Thymus (tissue), 11 donors: Measurements from ENCODE around the gene UTS2B. TPM values are rescaled to one million over a fixed set of nuclear protein-coding genes. Genes with fewer than 3 reads are reported as not detected.

Experiments used
- DNase-seq, 9 donors: peaks; one replicate each; pipeline ENCODE4 v3.0.0-alpha.2; 2013; ENCODE audit warnings: low spot score in 9 of 9, low read depth in 6 of 9, missing footprints in 1 of 9
- H3K27ac ChIP-seq, 2 donors: one replicate each; pipeline ENCODE4 v1.5.1; 2013; ENCODE audit warnings: control low read depth in 1 of 2, low read depth in 1 of 2, low read length in 1 of 2, mild to moderate bottlenecking in 1 of 2, moderate library complexity in 1 of 2
- H3K27me3 ChIP-seq, 2 donors: one replicate each; pipeline ENCODE4 v1.5.1; 2013; ENCODE audit warnings: low read length in 1 of 2; ENCODE audit not compliant: control insufficient read depth in 2 of 2, insufficient read depth in 1 of 2
- H3K36me3 ChIP-seq, 2 donors: one replicate each; pipeline ENCODE4 v1.5.1; 2013; ENCODE audit warnings: low read length in 1 of 2, mild to moderate bottlenecking in 1 of 2, moderate library complexity in 1 of 2; ENCODE audit not compliant: control insufficient read depth in 2 of 2, insufficient read depth in 2 of 2
- H3K4me1 ChIP-seq, 2 donors: one replicate each; pipeline ENCODE4 v1.5.1; 2013; ENCODE audit warnings: low read length in 2 of 2; ENCODE audit not compliant: control insufficient read depth in 2 of 2, insufficient read depth in 2 of 2
- H3K4me3 ChIP-seq, 2 donors: one replicate each; pipeline ENCODE4 v1.5.1; 2013; ENCODE audit warnings: low read length in 2 of 2, control low read depth in 1 of 2, mild to moderate bottlenecking in 1 of 2
- H3K9me3 ChIP-seq, 2 donors: one replicate each; pipeline ENCODE4 v1.5.1; 2013; ENCODE audit warnings: low read length in 1 of 2, mild to moderate bottlenecking in 1 of 2; ENCODE audit not compliant: control insufficient read depth in 2 of 2, insufficient read depth in 1 of 2
- WGBS: extraction: QIAGEN DNeasy Blood & Tissue Kit; methylation state at CpG from one replicate; pipeline ENCODE4 v1.1.7; 2013; 5-methylcytosine and 5-hydroxymethylcytosine counted together
- polyA plus RNA-seq: library from polyadenylated mRNA; stranded (reverse); fragments of 200-250 nt; gene quantifications from one replicate; pipeline ENCODE4 v1.2.3, GENCODE V29; 2013
- total RNA-seq: library from RNA; stranded (reverse); fragments of 120-200 nt; gene quantifications from one replicate; pipeline ENCODE4 v1.2.4, GENCODE V29; 2013
- donor health status: healthy.

UTS2B gene
- total and polyA plus RNA-seq, 2 donors = 0.09 to 0.16 TPM

GRCh38 chr3:191343115-191343514, 12.8 kb upstream of the UTS2B start:
- no peak overlapping the region for H3K27ac ChIP-seq
- no peak overlapping the region for H3K4me3 ChIP-seq
- H3K9me3 ChIP-seq = no peaks in the 10 kb centered on the region
- no peaks in the 10 kb centered on the region for H3K36me3 ChIP-seq
- 96% methylated on average over 4 of the region's 4 CpGs for WGBS
- H3K27me3 ChIP-seq = no peaks in the 10 kb centered on the region
- H3K4me1 ChIP-seq = no peaks in the 10 kb centered on the region
- DNase-seq = no peak

- no peaks in the 10 kb centered on the region for H3K36me3 ChIP-seq
- H3K9me3 ChIP-seq = no peaks in the 10 kb centered on the region
- no peak overlapping the region for H3K4me3 ChIP-seq
- H3K27ac ChIP-seq = no peak overlapping the region
- no peak for DNase-seq
- no peaks in the 10 kb centered on the region for H3K27me3 ChIP-seq
- H3K4me1 ChIP-seq = no peaks in the 10 kb centered on the region
Measured at GRCh38 chr3:191342411-191342810, 12.1 kb upstream of the UTS2B start.

GRCh38 chr3:191342006-191342405, 11.7 kb upstream of the UTS2B start:
- Histone ChIP-seq H3K4me1 (no peaks in the 10 kb centered on the region), H3K4me3 (no peak overlapping the region)

GRCh38 chr3:191340966-191341365, 10.6 kb upstream of the UTS2B start:
- Histone ChIP-seq H3K36me3 (no peaks in the 10 kb centered on the region), H3K9me3 (no peaks in the 10 kb centered on the region), H3K4me1 (no peaks in the 10 kb centered on the region), H3K27ac (no peak overlapping the region), H3K4me3 (no peak overlapping the region), H3K27me3 (no peaks in the 10 kb centered on the region)
- DNase-seq = no peak
- 96% methylated on average over 1 of the region's 1 CpG for WGBS

More at GRCh38 chr3:191342006-191342405, 11.7 kb upstream of the UTS2B start:
- H3K27ac ChIP-seq = no peak overlapping the region
- H3K36me3 ChIP-seq = no peaks in the 10 kb centered on the region
- 96% methylated on average over 2 of the region's 2 CpGs for WGBS
- no peak for DNase-seq
- H3K27me3 ChIP-seq = no peaks in the 10 kb centered on the region
- H3K9me3 ChIP-seq = no peaks in the 10 kb centered on the region

- no peaks in the 10 kb centered on the region for H3K4me1 ChIP-seq
- H3K36me3 ChIP-seq = no peaks in the 10 kb centered on the region
- no peak overlapping the region for H3K27ac ChIP-seq
- H3K9me3 ChIP-seq = no peaks in the 10 kb centered on the region
- 99% methylated on average over 2 of the region's 2 CpGs for WGBS
- H3K27me3 ChIP-seq = no peaks in the 10 kb centered on the region
- no peak for DNase-seq
- H3K4me3 ChIP-seq = no peak overlapping the region
Measured at GRCh38 chr3:191340351-191340750, 10.0 kb upstream of the UTS2B start.

GRCh38 chr3:191339316-191339917, 9.1 kb upstream of the UTS2B start:
- no peaks in the 10 kb centered on the region for H3K36me3 ChIP-seq
- no peak overlapping the region for H3K27ac ChIP-seq
- H3K4me3 ChIP-seq = no peak overlapping the region
- DNase-seq = no peak
- no peaks in the 10 kb centered on the region for H3K4me1 ChIP-seq
- 87% methylated on average over 3 of the region's 3 CpGs for WGBS
- H3K9me3 ChIP-seq = no peaks in the 10 kb centered on the region
- H3K27me3 ChIP-seq = no peaks in the 10 kb centered on the region

- DNase-seq = no peak
- Histone ChIP-seq H3K9me3 (no peaks in the 10 kb centered on the region), H3K36me3 (no peaks in the 10 kb centered on the region), H3K27me3 (no peaks in the 10 kb centered on the region), H3K4me1 (no peaks in the 10 kb centered on the region), H3K27ac (no peak overlapping the region), H3K4me3 (no peak overlapping the region)
- WGBS = 99% methylated on average over 4 of the region's 4 CpGs
Measured at GRCh38 chr3:191338177-191338488, 7.8 kb upstream of the UTS2B start.

GRCh38 chr3:191336833-191337232, 6.5 kb upstream of the UTS2B start:
- 94% methylated on average over 2 of the region's 2 CpGs for WGBS
- no peaks in the 10 kb centered on the region for H3K27me3 ChIP-seq
- H3K36me3 ChIP-seq = no peaks in the 10 kb centered on the region
- H3K27ac ChIP-seq = no peak overlapping the region
- H3K4me3 ChIP-seq = no peak overlapping the region
- no peak for DNase-seq
- no peaks in the 10 kb centered on the region for H3K9me3 ChIP-seq
- H3K4me1 ChIP-seq = no peaks in the 10 kb centered on the region

GRCh38 chr3:191334346-191334893, 4.1 kb upstream of the UTS2B start:
- H3K27ac ChIP-seq = no peak overlapping the region
- no peaks in the 10 kb centered on the region for H3K36me3 ChIP-seq
- H3K4me3 ChIP-seq = no peak overlapping the region
- H3K27me3 ChIP-seq = peaks cover 0 to 3% of the 10 kb centered on the region in 2 donors
- WGBS = 92% methylated on average over 4 of the region's 4 CpGs
- H3K9me3 ChIP-seq = no peaks in the 10 kb centered on the region
- DNase-seq = no peak
- peaks cover 4 to 12% of the 10 kb centered on the region in 2 donors for H3K4me1 ChIP-seq
